Eye (tissue), 1 donor: Measurements from ENCODE around the gene XYLT1.
"Not testable (repeated sequence)": the region's sequence is repeated elsewhere in the genome, so short reads cannot be mapped to it uniquely, and the experiment has no call there.

Experiments
- DNase-seq: peaks from one replicate; pipeline ENCODE4 v3.0.0-alpha.2; 2015

Gene XYLT1

GRCh38 chr16:17426451-17426850, 44.3 kb downstream of the XYLT1 start:
- no peak for DNase-seq

GRCh38 chr16:17424771-17425170, 46.0 kb downstream of the XYLT1 start:
- no peak for DNase-seq

- DNase-seq, result peak; percentile 75
Measured at GRCh38 chr16:17423221-17423620, 47.5 kb downstream of the XYLT1 start.

- DNase-seq, result no peak
Measured at GRCh38 chr16:17420816-17421215, 49.9 kb downstream of the XYLT1 start.

- DNase-seq, result no peak
Measured at GRCh38 chr16:17419266-17419665, 51.5 kb downstream of the XYLT1 start.

- no peak for DNase-seq
Measured at GRCh38 chr16:17417740-17418139, 53.0 kb downstream of the XYLT1 start.

GRCh38 chr16:17416461-17417311, 54.1 kb downstream of the XYLT1 start:
- DNase-seq, result peak; percentile 71

- DNase-seq, result no peak
Measured at GRCh38 chr16:17414916-17415315, 55.8 kb downstream of the XYLT1 start.

- DNase-seq, result no peak
Measured at GRCh38 chr16:17414421-17414820, 56.3 kb downstream of the XYLT1 start.

- no peak for DNase-seq
Measured at GRCh38 chr16:17413508-17413907, 57.3 kb downstream of the XYLT1 start.

- no peak for DNase-seq
Measured at GRCh38 chr16:17412791-17413190, 58.0 kb downstream of the XYLT1 start.

GRCh38 chr16:17412221-17412620, 58.5 kb downstream of the XYLT1 start:
- no peak for DNase-seq

- DNase-seq, result no peak
Measured at GRCh38 chr16:17411263-17411662, 59.5 kb downstream of the XYLT1 start.

- DNase-seq, result not testable (repeated sequence)
Measured at GRCh38 chr16:17410316-17410715, 60.4 kb downstream of the XYLT1 start.

- no peak for DNase-seq
Measured at GRCh38 chr16:17409894-17410293, 60.9 kb downstream of the XYLT1 start.

- no peak for DNase-seq
Measured at GRCh38 chr16:17408955-17409441, 61.8 kb downstream of the XYLT1 start.

- no peak for DNase-seq
Measured at GRCh38 chr16:17408296-17408695, 62.5 kb downstream of the XYLT1 start.

GRCh38 chr16:17407321-17407720, 63.4 kb downstream of the XYLT1 start:
- no peak for DNase-seq

GRCh38 chr16:17404941-17405689, 65.6 kb downstream of the XYLT1 start:
- DNase-seq, result peak; percentile 34

- DNase-seq, result no peak
Measured at GRCh38 chr16:17403859-17404545, 66.8 kb downstream of the XYLT1 start.

GRCh38 chr16:17403156-17403809, 67.5 kb downstream of the XYLT1 start:
- no peak for DNase-seq

GRCh38 chr16:17397499-17397891, 73.3 kb downstream of the XYLT1 start:
- DNase-seq, result no peak
